K562 (cell line): ENCODE data around the gene SPPL2C. TPM values are rescaled to one million over a fixed set of nuclear protein-coding genes. Genes with fewer than 3 reads are reported as not detected.

Experiments
- ATAC-seq: fragments of 200-7000 bp; cut with Tn5 transposase; 3 replicates; pipeline ENCODE4 v1.9.1; 2020; ENCODE audit warnings: moderate library complexity
- BruUV-seq: library from RNA; stranded (reverse); fragments of 400-500 nt; replicated peaks from 2 replicates; lab custom pipeline; 2021; lab: Mats Ljungman, UMichigan
- CTCF ChIA-PET: fragments of 300-600 bp; formaldehyde crosslinking; extraction: SDS; loops from one replicate; lab custom pipeline; 2021; ENCODE audit warnings: low intra/inter-chr PET ratio; lab: Yijun Ruan, JAX
- POLR2A ChIA-PET: fragments of 300-600, 350-650 bp; sonication (Branson Sonifier 250); formaldehyde crosslinking; extraction: SDS; loops from one replicate; lab custom pipeline; 2021; ENCODE audit warnings: antibody characterized with exemption, inconsistent platforms; lab: Yijun Ruan, JAX
- DNase-seq, 4 experiments: peaks; one replicate each; pipeline versions ENCODE4 v3.0.0 to v3.0.0-alpha.2; 2011 to 2018; ENCODE audit warnings: low spot score in 3 of 4, mixed read lengths in 3 of 4; ENCODE audit errors: extremely low read depth in 1 of 4
- FAIRE-seq: peaks from 2 replicates; lab custom pipeline; 2011; peaks lifted over from hg19 to GRCh38; lab: Jason Lieb, UNC
- H2AFZ ChIP-seq: 2 replicates; pipeline ENCODE4 v1.6.0; 2011; ENCODE audit warnings: low read depth, low read length, control low read depth, inconsistent platforms
- H3K27ac ChIP-seq: fragments of 200-600 bp; 3 replicates; pipeline ENCODE4 v1.8.0; 2011; ENCODE audit warnings: low read depth, mild to moderate bottlenecking, control low read depth, inconsistent platforms, low read length, moderate library complexity, mixed read lengths; ENCODE audit errors: extremely low read depth
- H3K27me3 ChIP-seq, 2 experiments: fragments of 300-600 bp in 1 of 2; 2 replicates in 1 of 2; 3 replicates in 1 of 2; pipeline versions ENCODE4 v1.6.0 to v1.8.0; 2011; ENCODE audit warnings: inconsistent platforms in 2 of 2, low read length in 2 of 2, mild to moderate bottlenecking in 1 of 2, mixed read lengths in 1 of 2, moderate library complexity in 1 of 2; ENCODE audit not compliant: control insufficient read depth in 2 of 2, insufficient read depth in 2 of 2
- H3K36me3 ChIP-seq: fragments of 300-600 bp; 3 replicates; pipeline ENCODE4 v1.8.0; 2011; ENCODE audit warnings: mild to moderate bottlenecking, low read length, inconsistent platforms; ENCODE audit not compliant: control insufficient read depth, insufficient read depth
- H3K4me1 ChIP-seq, 2 experiments: fragments of 200-600 bp in 1 of 2; replicated peaks in 1 of 2; 2 replicates in 1 of 2; 3 replicates in 1 of 2; pipeline versions ENCODE4 v1.5.1 to v1.8.0; 2011; ENCODE audit warnings: inconsistent platforms in 2 of 2, low read length in 2 of 2, mild to moderate bottlenecking in 1 of 2, mixed read lengths in 1 of 2, moderate library complexity in 1 of 2; ENCODE audit not compliant: control insufficient read depth in 2 of 2, insufficient read depth in 2 of 2
- H3K4me2 ChIP-seq: 2 replicates; pipeline ENCODE4 v1.6.1; 2011; ENCODE audit warnings: low read length, control low read depth, inconsistent platforms, mixed read lengths; ENCODE audit not compliant: insufficient read depth
- H3K4me3 ChIP-seq: fragments of 200-600 bp; sonication (generic), shearing (Covaris generic); 2 replicates; pipeline ENCODE4 v1.5.1; 2016; ENCODE audit warnings: control low read depth, inconsistent platforms
- H3K79me2 ChIP-seq: fragments of 200-600 bp; 3 replicates; pipeline ENCODE4 v1.8.0; 2011; ENCODE audit warnings: low read length, inconsistent platforms; ENCODE audit not compliant: control insufficient read depth, insufficient read depth
- H3K9ac ChIP-seq, 2 experiments: 2 replicates each; pipeline versions ENCODE4 v1.6.0 to v1.6.1; 2011; ENCODE audit warnings: low read depth in 2 of 2, low read length in 2 of 2, control low read depth in 1 of 2, inconsistent platforms in 1 of 2, mild to moderate bottlenecking in 1 of 2, mixed read lengths in 1 of 2; ENCODE audit not compliant: insufficient read depth in 1 of 2
- H3K9me1 ChIP-seq: one replicate; pipeline ENCODE4 v1.6.0; 2011; ENCODE audit warnings: inconsistent platforms, mild to moderate bottlenecking, low read length, moderate library complexity; ENCODE audit not compliant: control insufficient read depth, insufficient read depth
- H3K9me3 ChIP-seq: replicated peaks from 2 replicates; pipeline ENCODE4 v1.5.1; 2011; ENCODE audit warnings: low read depth, low read length, inconsistent platforms; ENCODE audit not compliant: control insufficient read depth, insufficient read depth
- H4K20me1 ChIP-seq: replicated peaks from 2 replicates; pipeline ENCODE4 v1.6.1; 2011; ENCODE audit warnings: low read length, inconsistent platforms, mixed read lengths; ENCODE audit not compliant: control insufficient read depth, insufficient read depth
- BCOR ChIP-seq: fragments of 450-650 bp; IDR thresholded peaks from 2 replicates; pipeline ENCODE4 v1.6.1; 2016
- ELK1 ChIP-seq: sonication (generic); formaldehyde crosslinking; IDR thresholded peaks from 2 replicates; pipeline ENCODE4 v1.8.1; 2022; ENCODE audit warnings: missing genetic modification reagents
- KDM1A ChIP-seq, 2 experiments: fragments of 450-650 bp; IDR thresholded peaks; 2 replicates each; pipeline ENCODE4 v1.6.1; 2016; ENCODE audit warnings: mild to moderate bottlenecking in 2 of 2
- RBM25 ChIP-seq: fragments of 200-400 bp; formaldehyde crosslinking; IDR thresholded peaks from 2 replicates; pipeline ENCODE4 v1.6.1; 2018; ENCODE audit warnings: low read length, low read depth, moderate library complexity; ENCODE audit not compliant: severe bottlenecking
- ZNF224 ChIP-seq: sonication (generic); formaldehyde crosslinking; IDR thresholded peaks from 2 replicates; pipeline ENCODE4 v1.8.0; 2022; ENCODE audit warnings: mild to moderate bottlenecking, missing genetic modification reagents
- WGBS: fragments of 100-300 bp; shearing (Covaris generic); methylation state at CpG from one replicate; pipeline ENCODE4 v1.1.6; 2016; ENCODE audit warnings: low coverage, mixed read lengths; ENCODE audit not compliant: insufficient coverage; ENCODE audit errors: missing lambda C conversion rate; 5-methylcytosine and 5-hydroxymethylcytosine counted together
- in situ Hi-C: fragments of 300-500 bp; cut with MboI; formaldehyde crosslinking; loops from 4 replicates; pipeline ENCODE4 v1.15.0; 2018; ENCODE audit warnings: inconsistent platforms, mixed read lengths
- intact Hi-C: fragments of 100-400 bp; cut with micrococcal nuclease; formaldehyde crosslinking; loops from 2 replicates; pipeline ENCODE4 v1.14.2; 2022
- polyA plus RNA-seq, 8 experiments: library from polyadenylated mRNA; depleted of rRNA in 4 of 8; stranded (reverse) in 5 of 8; unstranded in 3 of 8; fragments of >200 nt; fragmentation: Nextera tagmentation in 2 of 8; fragmentation: Illumina TruSeq in 1 of 8; extraction: Ambion mirVana in 2 of 8; extraction: Trizol in 1 of 8; gene quantifications; 2 replicates each; pipeline versions ENCODE4 v1.2.1 to v1.2.3, GENCODE V29; 2011 to 2014; ENCODE audit warnings: inconsistent platforms in 1 of 8, missing spikeins in 1 of 8
- total RNA-seq, 7 experiments: library from RNA; depleted of rRNA in 6 of 7; stranded (reverse); fragments of >200 nt in 6 of 7; fragmentation: Illumina TruSeq in 2 of 7; extraction: Trizol in 2 of 7; gene quantifications; 2 replicates each; pipeline versions ENCODE4 v1.2.1 to v1.2.3, GENCODE V29; 2011 to 2021; ENCODE audit warnings: low replicate concordance in 1 of 7

Gene SPPL2C
- total and polyA plus RNA-seq, 9 of the 15 experiments (the other 6 are each of a cell fraction or from before 2014, with no cell fraction given) = not detected

DNA sequence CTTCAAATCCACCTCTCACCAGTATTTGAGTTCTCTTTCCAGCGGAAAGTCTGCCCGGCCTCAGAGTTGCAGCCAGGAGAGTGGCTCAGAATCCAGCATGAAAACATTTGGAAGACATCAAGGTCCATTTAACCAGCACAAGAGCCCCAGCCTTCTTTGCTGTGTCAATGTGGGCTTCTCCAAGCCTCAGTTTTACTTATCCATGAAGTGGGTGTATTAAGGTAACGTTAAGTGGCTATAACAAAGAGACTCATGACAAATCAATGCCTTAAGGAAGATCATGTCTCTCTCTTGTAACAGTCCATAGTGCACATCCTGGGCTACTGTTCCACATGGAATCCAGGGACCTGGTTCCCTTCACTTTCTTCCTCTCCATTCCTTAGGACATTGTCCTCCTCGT, 959 bp upstream of the SPPL2C start:
- Histone ChIP-seq H3K9ac (no peak overlapping the region), H3K4me3 (no peak overlapping the region), H2AFZ (no peak overlapping the region), H3K4me1 (peaks cover 0 to 10% of the 10 kb centered on the region in 2 experiments; a peak in 1 of 5 replicates), H3K36me3 (no peaks in the 10 kb centered on the region), H3K9me1 (no peaks in the 10 kb centered on the region), H3K27me3 (peaks cover 12 to 55% of the 10 kb centered on the region in 2 experiments; a peak in 4 of 5 replicates), H3K4me2 (no peak overlapping the region), H4K20me1 (no peaks in the 10 kb centered on the region; the same call in 1 of the 2 replicates), H3K9me3 (no peaks in the 10 kb centered on the region), H3K79me2 (no peaks in the 10 kb centered on the region), H3K27ac (no peak overlapping the region)
- no TSS peak for BruUV-seq
- DNase-seq = no peak
- no peak for ATAC-seq
- 7% methylated on average over 4 of the region's 4 CpGs for WGBS
- CTCF ChIA-PET = no interaction called here
- intact Hi-C loops (no loop called here), in situ Hi-C loops (loop anchor here (25.0 kb wide), 1 partner anchor 431 kb away; no protein-coding TSS in a partner anchor)
- POLR2A ChIA-PET = no interaction called here
- no peak for FAIRE-seq
- TF ChIP-seq RBM25 = peak; percentile 89
- TF ChIP-seq ZNF224 (CRISPR knock-in tag) = no peak
- TF ChIP-seq BCOR = peak; percentile 64
- no peak for TF ChIP-seq ELK1
- peak in 1 of 2 experiments; percentile 33; a peak in 1 of 4 replicates for TF ChIP-seq KDM1A (IDR thresholded peaks at IDR 0.05)
